Esophagus muscularis mucosa (tissue), 3 donors: ENCODE measurements around the gene PHACTR3.

Source experiments
- CTCF ChIP-seq, 3 experiments: fragments of 200-600 bp in 2 of 3; fragments of 450-650 bp in 1 of 3; sonication (generic) in 2 of 3; IDR thresholded peaks; one replicate each; pipeline ENCODE4 v1.5.1; 2017 to 2019; ENCODE audit warnings: antibody characterized with exemption in 3 of 3, mild to moderate bottlenecking in 2 of 3, moderate library complexity in 1 of 3
- POLR2A ChIP-seq: fragments of 450-650 bp; IDR thresholded peaks from one replicate; pipeline ENCODE4 v1.6.1; 2017; ENCODE audit warnings: antibody characterized with exemption, moderate library complexity, mild to moderate bottlenecking, low read depth
- POLR2AphosphoS5 ChIP-seq, 2 donors: sonication (generic); formaldehyde crosslinking; IDR thresholded peaks; one replicate each; pipeline ENCODE4 v1.6.1; 2017; ENCODE audit warnings: antibody characterized with exemption in 2 of 2

- no peak for TF ChIP-seq CTCF (IDR thresholded peaks at IDR 0.05)
- no peak for TF ChIP-seq POLR2AphosphoS5 (IDR thresholded peaks at IDR 0.05)
- no peak for TF ChIP-seq POLR2A
These were observed 235.1 kb downstream of the PHACTR3 start for GRCh38 chr20:59839400-59839799.
